Measurements from ENCODE around the gene BTF3. TPM values are rescaled to one million over a fixed set of nuclear protein-coding genes. Genes with fewer than 3 reads are reported as not detected.

Gene BTF3
- total and polyA plus RNA-seq, 9 of the 15 experiments (the other 6 are each of a cell fraction or from before 2014, with no cell fraction given) = 534 to 1,637 (median 848) TPM

DNA sequence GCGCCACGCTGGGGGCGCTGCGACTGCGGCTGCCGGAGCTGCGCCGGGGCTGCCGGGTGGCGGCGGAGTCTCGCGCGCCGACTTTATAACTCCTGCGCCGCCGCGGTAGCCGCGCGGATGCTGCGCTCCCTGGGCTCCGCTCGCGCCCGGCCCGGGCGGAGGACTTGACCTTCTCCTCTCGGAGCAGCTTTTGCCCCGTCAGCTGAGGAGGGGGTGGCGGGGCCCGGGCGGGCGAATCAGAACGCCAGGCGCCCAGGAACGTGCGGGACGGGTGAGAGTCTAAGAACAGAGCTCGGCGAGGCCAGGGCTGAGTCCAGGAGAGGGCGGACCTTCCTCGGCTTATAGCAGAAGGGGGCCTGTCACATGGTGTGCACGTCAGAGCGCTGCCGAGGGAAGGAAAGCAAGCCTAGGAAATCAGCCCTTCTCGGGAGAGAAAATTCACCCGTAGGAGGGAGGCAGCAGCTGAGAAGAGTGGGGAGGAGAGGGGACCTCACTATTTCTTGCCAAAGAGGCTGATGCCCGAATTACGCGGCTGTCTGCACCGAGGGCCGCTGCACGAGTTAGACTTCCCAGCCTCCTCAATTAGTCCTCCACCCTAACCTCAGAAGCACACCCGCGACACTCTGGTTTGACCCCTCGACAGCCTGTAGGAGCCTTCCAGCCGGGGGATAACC, 49.6 kb upstream of the BTF3 start, which contains the start of gene FOXD1 (continued):
- TF ChIP-seq, protein P1, sequence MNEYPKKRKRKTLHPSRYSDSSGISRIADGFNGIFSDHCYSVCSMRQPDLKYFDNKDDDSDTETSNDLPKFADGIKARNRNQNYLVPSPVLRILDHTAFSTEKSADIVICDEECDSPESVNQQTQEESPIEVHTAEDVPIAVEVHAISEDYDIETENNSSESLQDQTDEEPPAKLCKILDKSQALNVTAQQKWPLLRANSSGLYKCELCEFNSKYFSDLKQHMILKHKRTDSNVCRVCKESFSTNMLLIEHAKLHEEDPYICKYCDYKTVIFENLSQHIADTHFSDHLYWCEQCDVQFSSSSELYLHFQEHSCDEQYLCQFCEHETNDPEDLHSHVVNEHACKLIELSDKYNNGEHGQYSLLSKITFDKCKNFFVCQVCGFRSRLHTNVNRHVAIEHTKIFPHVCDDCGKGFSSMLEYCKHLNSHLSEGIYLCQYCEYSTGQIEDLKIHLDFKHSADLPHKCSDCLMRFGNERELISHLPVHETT (CRISPR knock-in tag; conservative IDR thresholded peaks at IDR 0.05 in 1 of 2, IDR thresholded peaks at IDR 0.05 in 1 of 2) = no peak
- TF ChIP-seq MED1 (CRISPR knock-in tag; IDR thresholded peaks at IDR 0.05; ENCODE audit: borderline replicate concordance) (no peak), RAD21 (CRISPR knock-in tag; conservative IDR thresholded peaks at IDR 0.05 in 1 of 2, IDR thresholded peaks at IDR 0.05 in 1 of 2) (0 out of 4 replicates have a peak, but pooled peaks of 1 of the 2 experiments have one; percentile 4), PHF8 (IDR thresholded peaks at IDR 0.05; ENCODE audit: borderline replicate concordance, low read length) (no peak; the same call in 1 of the 2 replicates), BHLHE40 (IDR thresholded peaks at IDR 0.05; ENCODE audit: low read length) (no peak), STAT5B (CRISPR knock-in tag; IDR thresholded peaks at IDR 0.05) (no peak), CEBPZ (IDR thresholded peaks at IDR 0.05; ENCODE audit: borderline replicate concordance, low read depth, low read length) (no peak), ZNF551 (CRISPR knock-in tag; IDR thresholded peaks at IDR 0.05) (no peak)
- TF ChIP-seq, protein P2, sequence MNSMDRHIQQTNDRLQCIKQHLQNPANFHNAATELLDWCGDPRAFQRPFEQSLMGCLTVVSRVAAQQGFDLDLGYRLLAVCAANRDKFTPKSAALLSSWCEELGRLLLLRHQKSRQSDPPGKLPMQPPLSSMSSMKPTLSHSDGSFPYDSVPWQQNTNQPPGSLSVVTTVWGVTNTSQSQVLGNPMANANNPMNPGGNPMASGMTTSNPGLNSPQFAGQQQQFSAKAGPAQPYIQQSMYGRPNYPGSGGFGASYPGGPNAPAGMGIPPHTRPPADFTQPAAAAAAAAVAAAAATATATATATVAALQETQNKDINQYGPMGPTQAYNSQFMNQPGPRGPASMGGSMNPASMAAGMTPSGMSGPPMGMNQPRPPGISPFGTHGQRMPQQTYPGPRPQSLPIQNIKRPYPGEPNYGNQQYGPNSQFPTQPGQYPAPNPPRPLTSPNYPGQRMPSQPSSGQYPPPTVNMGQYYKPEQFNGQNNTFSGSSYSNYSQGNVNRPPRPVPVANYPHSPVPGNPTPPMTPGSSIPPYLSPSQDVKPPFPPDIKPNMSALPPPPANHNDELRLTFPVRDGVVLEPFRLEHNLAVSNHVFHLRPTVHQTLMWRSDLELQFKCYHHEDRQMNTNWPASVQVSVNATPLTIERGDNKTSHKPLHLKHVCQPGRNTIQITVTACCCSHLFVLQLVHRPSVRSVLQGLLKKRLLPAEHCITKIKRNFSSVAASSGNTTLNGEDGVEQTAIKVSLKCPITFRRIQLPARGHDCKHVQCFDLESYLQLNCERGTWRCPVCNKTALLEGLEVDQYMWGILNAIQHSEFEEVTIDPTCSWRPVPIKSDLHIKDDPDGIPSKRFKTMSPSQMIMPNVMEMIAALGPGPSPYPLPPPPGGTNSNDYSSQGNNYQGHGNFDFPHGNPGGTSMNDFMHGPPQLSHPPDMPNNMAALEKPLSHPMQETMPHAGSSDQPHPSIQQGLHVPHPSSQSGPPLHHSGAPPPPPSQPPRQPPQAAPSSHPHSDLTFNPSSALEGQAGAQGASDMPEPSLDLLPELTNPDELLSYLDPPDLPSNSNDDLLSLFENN (IDR thresholded peaks at IDR 0.05; ENCODE audit: low read depth in 2 of 2, low read length in 2 of 2) = no peak
- TF ChIP-seq, protein P3, sequence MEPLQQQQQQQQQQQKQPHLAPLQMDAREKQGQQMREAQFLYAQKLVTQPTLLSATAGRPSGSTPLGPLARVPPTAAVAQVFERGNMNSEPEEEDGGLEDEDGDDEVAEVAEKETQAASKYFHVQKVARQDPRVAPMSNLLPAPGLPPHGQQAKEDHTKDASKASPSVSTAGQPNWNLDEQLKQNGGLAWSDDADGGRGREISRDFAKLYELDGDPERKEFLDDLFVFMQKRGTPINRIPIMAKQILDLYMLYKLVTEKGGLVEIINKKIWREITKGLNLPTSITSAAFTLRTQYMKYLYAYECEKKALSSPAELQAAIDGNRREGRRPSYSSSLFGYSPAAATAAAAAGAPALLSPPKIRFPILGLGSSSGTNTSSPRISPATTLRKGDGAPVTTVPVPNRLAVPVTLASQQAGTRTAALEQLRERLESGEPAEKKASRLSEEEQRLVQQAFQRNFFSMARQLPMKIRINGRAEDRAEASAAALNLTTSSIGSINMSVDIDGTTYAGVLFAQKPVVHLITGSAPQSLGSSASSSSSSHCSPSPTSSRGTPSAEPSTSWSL (CRISPR knock-in tag; IDR thresholded peaks at IDR 0.05; ENCODE audit: borderline replicate concordance) = no peak
- TF ChIP-seq, protein P4, sequence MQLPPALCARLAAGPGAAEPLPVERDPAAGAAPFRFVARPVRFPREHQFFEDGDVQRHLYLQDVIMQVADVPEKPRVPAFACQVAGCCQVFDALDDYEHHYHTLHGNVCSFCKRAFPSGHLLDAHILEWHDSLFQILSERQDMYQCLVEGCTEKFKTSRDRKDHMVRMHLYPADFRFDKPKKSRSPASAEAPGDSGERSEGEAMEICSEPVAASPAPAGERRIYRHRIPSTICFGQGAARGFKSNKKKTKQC (CRISPR knock-in tag; IDR thresholded peaks at IDR 0.05) = no peak
- TF ChIP-seq, protein P5, sequence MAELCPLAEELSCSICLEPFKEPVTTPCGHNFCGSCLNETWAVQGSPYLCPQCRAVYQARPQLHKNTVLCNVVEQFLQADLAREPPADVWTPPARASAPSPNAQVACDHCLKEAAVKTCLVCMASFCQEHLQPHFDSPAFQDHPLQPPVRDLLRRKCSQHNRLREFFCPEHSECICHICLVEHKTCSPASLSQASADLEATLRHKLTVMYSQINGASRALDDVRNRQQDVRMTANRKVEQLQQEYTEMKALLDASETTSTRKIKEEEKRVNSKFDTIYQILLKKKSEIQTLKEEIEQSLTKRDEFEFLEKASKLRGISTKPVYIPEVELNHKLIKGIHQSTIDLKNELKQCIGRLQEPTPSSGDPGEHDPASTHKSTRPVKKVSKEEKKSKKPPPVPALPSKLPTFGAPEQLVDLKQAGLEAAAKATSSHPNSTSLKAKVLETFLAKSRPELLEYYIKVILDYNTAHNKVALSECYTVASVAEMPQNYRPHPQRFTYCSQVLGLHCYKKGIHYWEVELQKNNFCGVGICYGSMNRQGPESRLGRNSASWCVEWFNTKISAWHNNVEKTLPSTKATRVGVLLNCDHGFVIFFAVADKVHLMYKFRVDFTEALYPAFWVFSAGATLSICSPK (IDR thresholded peaks at IDR 0.05; ENCODE audit: borderline replicate concordance) = no peak
